Hepatocyte (in vitro differentiated cells): ENCODE results near the gene DBH. TPM values are rescaled to one million over a fixed set of nuclear protein-coding genes. Genes with fewer than 3 reads are reported as not detected.

Source experiments
- DNase-seq: peaks from one replicate; pipeline ENCODE4 v3.0.0-alpha.2; 2016; ENCODE audit warnings: low spot score
- H2AFZ ChIP-seq: fragments of 200-600 bp; sonication (generic); 2 replicates; pipeline ENCODE4 v1.6.0; 2016; ENCODE audit warnings: antibody characterized with exemption, mild to moderate bottlenecking
- H3K27ac ChIP-seq: fragments of 200-600 bp; sonication (generic); 2 replicates; pipeline ENCODE4 v1.5.1; 2016; ENCODE audit warnings: mild to moderate bottlenecking
- H3K27me3 ChIP-seq: fragments of 200-600 bp; sonication (generic); 2 replicates; pipeline ENCODE4 v1.6.1; 2016
- H3K36me3 ChIP-seq: fragments of 200-600 bp; sonication (generic); replicated peaks from 2 replicates; pipeline ENCODE4 v1.5.1; 2016; ENCODE audit warnings: low read depth; ENCODE audit not compliant: insufficient read depth
- H3K4me1 ChIP-seq: fragments of 200-600 bp; sonication (generic); 2 replicates; pipeline ENCODE4 v1.5.1; 2016; ENCODE audit warnings: mild to moderate bottlenecking, moderate library complexity; ENCODE audit not compliant: insufficient read depth
- H3K4me2 ChIP-seq: fragments of 200-600 bp; sonication (generic); 2 replicates; pipeline ENCODE4 v1.6.0; 2016
- H3K4me3 ChIP-seq: fragments of 200-600 bp; sonication (generic); 2 replicates; pipeline ENCODE4 v1.5.1; 2016; ENCODE audit warnings: mild to moderate bottlenecking
- H3K79me2 ChIP-seq: fragments of 200-600 bp; sonication (generic); 2 replicates; pipeline ENCODE4 v1.6.0; 2017; ENCODE audit warnings: mild to moderate bottlenecking
- H3K9me2 ChIP-seq: fragments of 200-600 bp; sonication (generic); replicated peaks from 2 replicates; pipeline ENCODE4 v1.6.0; 2017; ENCODE audit warnings: mild to moderate bottlenecking; ENCODE audit not compliant: insufficient read depth
- H3K9me3 ChIP-seq: fragments of 200-600 bp; sonication (generic); 2 replicates; pipeline ENCODE4 v1.5.1; 2016; ENCODE audit warnings: low read depth, mild to moderate bottlenecking
- H4K20me1 ChIP-seq: fragments of 200-600 bp; sonication (generic); 2 replicates; pipeline ENCODE4 v1.6.0; 2016; ENCODE audit warnings: mild to moderate bottlenecking; ENCODE audit not compliant: insufficient read depth, poor library complexity, severe bottlenecking
- EZH2 ChIP-seq: fragments of 200-600 bp; sonication (generic); IDR thresholded peaks from 2 replicates; pipeline ENCODE4 v1.6.1; 2016; ENCODE audit warnings: antibody characterized with exemption, mild to moderate bottlenecking, borderline replicate concordance
- EZH2phosphoT487 ChIP-seq: fragments of 200-600 bp; sonication (generic); IDR thresholded peaks from one replicate; pipeline ENCODE4 v1.6.1; 2018; ENCODE audit warnings: antibody characterized with exemption, mild to moderate bottlenecking, low read depth, moderate library complexity; ENCODE audit not compliant: unreplicated experiment, severe bottlenecking
- WGBS: methylation state at CpG from one replicate; pipeline ENCODE4 v1.1.6; 2016; ENCODE audit warnings: low lambda C conversion rate; ENCODE audit errors: missing lambda C conversion rate; 5-methylcytosine and 5-hydroxymethylcytosine counted together
- polyA plus RNA-seq: library from polyadenylated mRNA; unstranded; fragments of >200 nt; fragmentation: Nextera tagmentation; extraction: Ambion mirVana; gene quantifications from 2 replicates; pipeline ENCODE4 v1.2.1, GENCODE V29; 2016
- total RNA-seq: library from RNA; depleted of rRNA; stranded (reverse); fragments of >200 nt; gene quantifications from 2 replicates; pipeline ENCODE4 v1.2.3, GENCODE V29; 2014
- TF ChIP-seq, protein P1 (sequence below): fragments of 200-600 bp; sonication (generic); IDR thresholded peaks from 2 replicates; pipeline ENCODE4 v1.5.1; 2016; ENCODE audit warnings: antibody characterized with exemption, mild to moderate bottlenecking; ENCODE audit not compliant: poor library complexity

The DBH gene
- total and polyA plus RNA-seq, 2 experiments from 2014 or later = 0.44 TPM; not detected in 1

GRCh38 chr9:133683586-133684120, 47.5 kb downstream of the DBH start:
- Histone ChIP-seq H3K79me2 (no peaks in the 10 kb centered on the region), H3K9me3 (no peaks in the 10 kb centered on the region), H3K27me3 (no peaks in the 10 kb centered on the region), H3K27ac (peak overlapping the region; percentile 69), H2AFZ (no peak overlapping the region), H3K4me1 (peaks cover 12% of the 10 kb centered on the region), H3K36me3 (no peaks in the 10 kb centered on the region), H3K4me2 (no peak overlapping the region), H3K4me3 (no peak overlapping the region), H3K9me2 (no peaks in the 10 kb centered on the region), H4K20me1 (no peaks in the 10 kb centered on the region)
- DNase-seq = no peak
- 66% methylated on average over 19 of the region's 19 CpGs for WGBS
- TF ChIP-seq EZH2phosphoT487 = no peak

GRCh38 chr9:133684121-133684935, 48.2 kb downstream of the DBH start:
- Histone ChIP-seq H4K20me1 (no peaks in the 10 kb centered on the region), H3K4me3 (no peak overlapping the region), H3K4me2 (no peak overlapping the region), H3K4me1 (peaks cover 12% of the 10 kb centered on the region), H3K9me2 (no peaks in the 10 kb centered on the region), H3K36me3 (no peaks in the 10 kb centered on the region), H3K79me2 (no peaks in the 10 kb centered on the region), H3K9me3 (no peaks in the 10 kb centered on the region), H3K27ac (peak overlapping the region; percentile 69), H3K27me3 (no peaks in the 10 kb centered on the region), H2AFZ (no peak overlapping the region)
- 76% methylated on average over 26 of the region's 26 CpGs for WGBS
- TF ChIP-seq, protein P1, sequence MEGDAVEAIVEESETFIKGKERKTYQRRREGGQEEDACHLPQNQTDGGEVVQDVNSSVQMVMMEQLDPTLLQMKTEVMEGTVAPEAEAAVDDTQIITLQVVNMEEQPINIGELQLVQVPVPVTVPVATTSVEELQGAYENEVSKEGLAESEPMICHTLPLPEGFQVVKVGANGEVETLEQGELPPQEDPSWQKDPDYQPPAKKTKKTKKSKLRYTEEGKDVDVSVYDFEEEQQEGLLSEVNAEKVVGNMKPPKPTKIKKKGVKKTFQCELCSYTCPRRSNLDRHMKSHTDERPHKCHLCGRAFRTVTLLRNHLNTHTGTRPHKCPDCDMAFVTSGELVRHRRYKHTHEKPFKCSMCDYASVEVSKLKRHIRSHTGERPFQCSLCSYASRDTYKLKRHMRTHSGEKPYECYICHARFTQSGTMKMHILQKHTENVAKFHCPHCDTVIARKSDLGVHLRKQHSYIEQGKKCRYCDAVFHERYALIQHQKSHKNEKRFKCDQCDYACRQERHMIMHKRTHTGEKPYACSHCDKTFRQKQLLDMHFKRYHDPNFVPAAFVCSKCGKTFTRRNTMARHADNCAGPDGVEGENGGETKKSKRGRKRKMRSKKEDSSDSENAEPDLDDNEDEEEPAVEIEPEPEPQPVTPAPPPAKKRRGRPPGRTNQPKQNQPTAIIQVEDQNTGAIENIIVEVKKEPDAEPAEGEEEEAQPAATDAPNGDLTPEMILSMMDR = no peak
- TF ChIP-seq EZH2 = no peak
- TF ChIP-seq EZH2phosphoT487 = no peak
- no peak for DNase-seq

DNA sequence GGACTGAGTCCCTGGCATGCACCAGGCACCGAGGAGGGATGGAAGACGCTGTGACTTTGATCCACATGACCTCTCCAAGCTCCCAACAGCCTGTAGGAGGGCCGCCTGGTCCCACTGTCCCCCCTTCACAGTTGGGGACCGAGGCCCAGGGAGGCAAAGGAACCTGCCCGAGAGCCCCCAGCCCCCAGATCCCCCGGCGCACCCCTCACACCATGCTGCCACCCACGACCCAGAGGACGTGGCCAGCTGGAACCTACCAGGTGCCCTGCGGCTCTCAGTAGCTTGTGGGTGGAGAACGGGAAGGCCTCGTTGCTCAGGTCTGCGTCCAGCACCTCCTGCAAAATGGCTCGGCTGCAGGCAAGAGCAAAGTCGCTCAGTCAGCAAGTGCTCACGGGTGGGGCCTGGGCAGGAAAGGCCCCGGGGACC, 48.8 kb downstream of the DBH start:
- Histone ChIP-seq H4K20me1 (no peaks in the 10 kb centered on the region), H3K4me3 (no peak overlapping the region), H3K4me2 (no peak overlapping the region), H2AFZ (no peak overlapping the region), H3K9me2 (no peaks in the 10 kb centered on the region), H3K79me2 (no peaks in the 10 kb centered on the region), H3K9me3 (no peaks in the 10 kb centered on the region), H3K4me1 (peaks cover 12% of the 10 kb centered on the region), H3K27ac (no peak overlapping the region), H3K36me3 (no peaks in the 10 kb centered on the region), H3K27me3 (no peaks in the 10 kb centered on the region)
- TF ChIP-seq EZH2 (no peak), EZH2phosphoT487 (no peak)
- TF ChIP-seq, protein P1 = no peak
- DNase-seq = no peak
- WGBS = 87% methylated on average over 15 of the region's 17 CpGs
